Muscle of leg (tissue), 11 donors: ENCODE results near the gene TULP4. TPM values are rescaled to one million over a fixed set of nuclear protein-coding genes. Genes with fewer than 3 reads are reported as not detected.
A peak's percentile ranks its signal among the peaks of the same experiment; 100 is the strongest.
"Not testable (repeated sequence)": the region's sequence is repeated elsewhere in the genome, so short reads cannot be mapped to it uniquely, and the experiment has no call there.

Source experiments
- DNase-seq: peaks from one replicate; pipeline ENCODE4 v3.0.0; 2013
- H3K27ac ChIP-seq: one replicate; pipeline ENCODE4 v1.5.1; 2013; ENCODE audit warnings: mild to moderate bottlenecking, low read length, control low read depth
- H3K27me3 ChIP-seq: one replicate; pipeline ENCODE4 v1.6.1; 2013; ENCODE audit warnings: low read length; ENCODE audit not compliant: control insufficient read depth, insufficient read depth
- H3K36me3 ChIP-seq: one replicate; pipeline ENCODE4 v1.6.1; 2013; ENCODE audit warnings: low read length; ENCODE audit not compliant: control insufficient read depth, insufficient read depth
- H3K4me1 ChIP-seq: one replicate; pipeline ENCODE4 v1.6.1; 2013; ENCODE audit warnings: low read length; ENCODE audit not compliant: control insufficient read depth, insufficient read depth
- H3K4me3 ChIP-seq: one replicate; pipeline ENCODE4 v1.5.1; 2013; ENCODE audit warnings: low read length, control low read depth
- H3K9me3 ChIP-seq: replicated peaks from 2 replicates; pipeline ENCODE4 v1.6.1; 2013; ENCODE audit warnings: low read depth, low read length; ENCODE audit not compliant: control insufficient read depth
- WGBS: methylation state at CpG from one replicate; pipeline ENCODE4 v1.1.5; 2013; ENCODE audit warnings: missing lambda C conversion rate; ENCODE audit not compliant: insufficient coverage; 5-methylcytosine and 5-hydroxymethylcytosine counted together
- polyA plus RNA-seq, 8 donors: library from polyadenylated mRNA; unstranded; fragments of 120-200 nt; gene quantifications; one replicate each; pipeline versions ENCODE4 v1.2.1 to v1.2.3, GENCODE V29; 2013; ENCODE audit warnings: inconsistent platforms in 1 of 8, low replicate concordance in 1 of 8; ENCODE audit not compliant: insufficient read length in 8 of 8, insufficient read depth in 1 of 8
- total RNA-seq: library from RNA; stranded (reverse); fragments of 120-200 nt; gene quantifications from one replicate; pipeline ENCODE4 v1.2.4, GENCODE V29; 2013

TULP4 gene
- total and polyA plus RNA-seq, 9 donors: 11.2 to 176 (median 17.8) TPM

DNA sequence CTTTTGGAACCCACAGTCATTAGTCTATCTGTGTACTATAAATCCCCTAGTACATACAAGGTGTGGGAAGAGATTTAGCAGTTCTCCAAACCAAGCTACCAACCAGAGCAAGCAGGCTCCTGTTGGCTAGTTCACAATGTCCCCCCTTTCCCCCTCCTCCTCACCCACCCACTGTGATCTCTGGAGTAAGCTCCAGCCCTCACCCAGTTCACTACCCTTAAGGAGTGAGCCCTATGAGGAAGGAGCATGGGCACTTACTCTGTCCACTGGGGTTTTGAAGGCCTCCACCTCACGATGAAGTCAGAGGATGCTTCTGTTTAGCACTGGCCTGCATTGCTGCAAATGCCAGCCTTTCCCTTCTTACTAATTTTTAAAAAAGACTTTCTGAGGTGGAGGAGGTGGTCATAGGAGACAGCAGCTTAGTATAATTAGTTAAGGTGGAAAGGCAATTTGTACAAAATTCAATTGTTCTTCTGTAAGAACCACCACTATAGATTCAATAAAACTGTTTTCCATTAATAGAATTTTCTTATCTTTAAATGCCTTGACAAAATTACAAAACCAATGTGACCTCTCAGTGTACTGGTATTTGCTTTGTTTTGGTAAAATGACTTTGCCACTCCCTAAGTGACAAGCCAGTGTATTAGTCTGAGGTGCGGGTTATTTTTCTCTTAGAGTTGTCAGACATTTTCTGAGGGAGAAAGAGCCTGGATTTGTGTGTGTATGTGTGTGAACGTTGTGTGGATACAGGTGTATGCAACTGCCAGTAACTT lies 86.2 kb downstream of the TULP4 start:
- no peak overlapping the region for H3K27ac ChIP-seq
- H3K9me3 ChIP-seq: peaks cover 5% of the 10 kb centered on the region
- no peaks in the 10 kb centered on the region for H3K27me3 ChIP-seq
- WGBS: no CpG with 5 or more reads among the region's 3 CpGs
- H3K4me1 ChIP-seq: no peaks in the 10 kb centered on the region
- no peak overlapping the region for H3K4me3 ChIP-seq
- DNase-seq: no peak
- H3K36me3 ChIP-seq: peaks cover 3% of the 10 kb centered on the region

GRCh38 chr6:158399040-158399700 lies 86.9 kb downstream of the TULP4 start:
- H3K27me3 ChIP-seq: no peaks in the 10 kb centered on the region
- no peak overlapping the region for H3K27ac ChIP-seq
- H3K36me3 ChIP-seq: peaks cover 3% of the 10 kb centered on the region
- no peak for DNase-seq
- no peaks in the 10 kb centered on the region for H3K9me3 ChIP-seq
- WGBS: 83% methylated on average over 1 of the region's 3 CpGs
- H3K4me1 ChIP-seq: no peaks in the 10 kb centered on the region
- no peak overlapping the region for H3K4me3 ChIP-seq

DNA sequence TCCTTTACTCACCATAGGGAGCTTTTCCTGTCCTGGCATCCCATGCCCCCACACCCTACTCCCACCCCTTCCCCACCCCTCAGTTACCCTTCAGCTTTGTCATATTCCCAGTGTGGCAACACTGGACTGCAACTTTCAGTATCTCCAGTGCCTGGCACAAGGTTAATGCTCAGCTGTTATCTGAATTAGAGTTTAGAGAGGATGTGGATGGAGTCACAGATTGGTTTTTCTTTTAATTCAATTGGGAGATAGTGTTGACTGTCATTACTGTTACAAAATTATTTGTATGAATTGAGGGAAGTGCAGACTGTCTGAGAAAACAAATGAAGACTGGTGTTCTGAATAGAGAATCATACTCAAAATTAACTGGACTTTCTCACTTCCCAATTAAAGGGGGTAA lies 89.9 kb downstream of the TULP4 start:
- H3K36me3 ChIP-seq: no peaks in the 10 kb centered on the region
- no peak overlapping the region for H3K4me3 ChIP-seq
- no peaks in the 10 kb centered on the region for H3K27me3 ChIP-seq
- no peak overlapping the region for H3K27ac ChIP-seq
- peaks cover 7% of the 10 kb centered on the region for H3K4me1 ChIP-seq
- no peaks in the 10 kb centered on the region for H3K9me3 ChIP-seq
- no peak for DNase-seq

- Histone ChIP-seq H3K27ac (peak overlapping the region; percentile 26), H3K4me1 (peaks cover 18% of the 10 kb centered on the region)
- WGBS: 27% methylated on average over 9 of the region's 12 CpGs
- peak; percentile 31 for DNase-seq
- H3K36me3 ChIP-seq, H3K27me3 ChIP-seq, H3K4me3 ChIP-seq, H3K9me3 ChIP-seq: not testable (repeated sequence)
Measured at GRCh38 chr6:158405321-158405831, 93.1 kb downstream of the TULP4 start.

- Histone ChIP-seq H3K4me1 (peaks cover 18% of the 10 kb centered on the region), H3K36me3 (no peaks in the 10 kb centered on the region), H3K4me3 (no peak overlapping the region), H3K27ac (peak overlapping the region; percentile 26), H3K27me3 (no peaks in the 10 kb centered on the region), H3K9me3 (no peaks in the 10 kb centered on the region)
- DNase-seq: peak; percentile 65
- WGBS: 79% methylated on average over 2 of the region's 2 CpGs
Measured at GRCh38 chr6:158405933-158406332, 93.7 kb downstream of the TULP4 start.

DNA sequence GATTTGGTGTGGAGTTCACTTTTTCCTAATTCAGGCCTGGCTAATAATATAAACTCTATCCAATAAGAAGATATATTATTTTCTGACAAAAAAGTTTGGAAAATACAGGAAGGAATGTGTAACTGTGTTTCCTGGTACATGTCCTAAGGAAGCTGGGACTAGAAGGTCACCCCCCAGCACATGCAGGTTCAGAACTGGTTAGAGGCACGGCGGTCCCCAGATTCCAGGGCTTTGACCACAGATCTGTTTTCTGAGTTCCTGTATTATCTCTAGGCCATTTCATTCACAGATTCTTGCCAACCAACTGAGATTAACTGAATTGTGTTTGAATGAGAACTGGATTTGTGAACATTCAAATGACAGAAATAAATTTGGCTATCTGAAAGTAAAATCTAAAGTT lies 94.5 kb downstream of the TULP4 start:
- H3K4me3 ChIP-seq: no peak overlapping the region
- no peak overlapping the region for H3K27ac ChIP-seq
- H3K36me3 ChIP-seq: no peaks in the 10 kb centered on the region
- no peaks in the 10 kb centered on the region for H3K9me3 ChIP-seq
- H3K27me3 ChIP-seq: no peaks in the 10 kb centered on the region
- no CpG with 5 or more reads among the region's 2 CpGs for WGBS
- peaks cover 18% of the 10 kb centered on the region for H3K4me1 ChIP-seq
- no peak for DNase-seq

GRCh38 chr6:158408013-158408412 lies 95.7 kb downstream of the TULP4 start:
- peak overlapping the region; percentile 11 for H3K27ac ChIP-seq
- 90% methylated on average over 7 of the region's 9 CpGs for WGBS
- H3K27me3 ChIP-seq: no peaks in the 10 kb centered on the region
- no peaks in the 10 kb centered on the region for H3K9me3 ChIP-seq
- no peak for DNase-seq
- H3K36me3 ChIP-seq: peaks cover 4% of the 10 kb centered on the region
- H3K4me3 ChIP-seq: no peak overlapping the region
- peaks cover 18% of the 10 kb centered on the region for H3K4me1 ChIP-seq

- Histone ChIP-seq H3K27ac (peak overlapping the region; percentile 22), H3K9me3 (no peaks in the 10 kb centered on the region), H3K36me3 (peaks cover 10% of the 10 kb centered on the region), H3K4me3 (no peak overlapping the region), H3K4me1 (peaks cover 18% of the 10 kb centered on the region), H3K27me3 (no peaks in the 10 kb centered on the region)
- WGBS: 4% methylated on average over 4 of the region's 9 CpGs
- peak; percentile 78 for DNase-seq
Measured at GRCh38 chr6:158408552-158409130, 96.4 kb downstream of the TULP4 start.

- no peaks in the 10 kb centered on the region for H3K27me3 ChIP-seq
- peak; percentile 67 for DNase-seq
- peaks cover 18% of the 10 kb centered on the region for H3K36me3 ChIP-seq
- H3K27ac ChIP-seq: no peak overlapping the region
- 33% methylated on average over 2 of the region's 3 CpGs for WGBS
- no peak overlapping the region for H3K4me3 ChIP-seq
- peaks cover 18% of the 10 kb centered on the region for H3K4me1 ChIP-seq
- H3K9me3 ChIP-seq: no peaks in the 10 kb centered on the region
Measured at GRCh38 chr6:158409451-158409850, 97.2 kb downstream of the TULP4 start.

DNA sequence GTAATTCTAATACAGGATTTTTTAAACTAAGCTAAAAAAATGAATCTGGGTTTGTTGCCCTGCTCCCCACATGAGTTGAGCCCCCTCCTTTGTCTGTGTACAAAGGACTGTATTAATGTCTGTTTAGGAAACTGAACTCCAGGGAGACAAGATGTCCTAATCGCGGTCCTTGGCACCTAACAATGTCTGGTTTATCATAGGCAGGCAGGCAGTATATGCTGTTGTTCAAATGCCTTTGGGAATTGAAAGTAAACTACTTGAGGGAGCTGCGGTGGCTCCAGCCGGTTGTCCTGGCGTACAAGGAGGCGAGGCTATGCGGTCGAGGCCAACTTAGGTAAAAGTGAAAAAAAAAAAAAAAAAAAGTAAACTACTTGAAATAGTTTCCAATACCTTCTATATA lies 98.5 kb downstream of the TULP4 start:
- Histone ChIP-seq H3K4me1 (peaks cover 14% of the 10 kb centered on the region), H3K27me3 (no peaks in the 10 kb centered on the region), H3K4me3 (no peak overlapping the region), H3K9me3 (no peaks in the 10 kb centered on the region), H3K36me3 (peaks cover 18% of the 10 kb centered on the region), H3K27ac (no peak overlapping the region)
- 100% methylated on average over 2 of the region's 8 CpGs for WGBS
- DNase-seq: no peak
